SU-DHL-6 (cell line): ENCODE results near the gene STRN3.

Experiments used
- H2AFZ ChIP-seq: fragments of 200-600 bp; sonication (generic); 2 replicates; pipeline ENCODE4 v1.6.1; 2014; ENCODE audit warnings: low read depth, mild to moderate bottlenecking, moderate library complexity, mixed read lengths, antibody characterized with exemption, low read length; ENCODE audit not compliant: severe bottlenecking
- H3F3A ChIP-seq: fragments of 200-600 bp; shearing (Covaris generic); 2 replicates; pipeline ENCODE4 v1.6.0; 2016; ENCODE audit warnings: antibody characterized with exemption, mild to moderate bottlenecking; ENCODE audit not compliant: insufficient read depth
- H3K27ac ChIP-seq: fragments of 200-600 bp; sonication (generic); 2 replicates; pipeline ENCODE4 v1.5.1; 2016; ENCODE audit warnings: low read depth, mild to moderate bottlenecking, low read length, moderate library complexity, mixed read lengths
- H3K27me3 ChIP-seq: fragments of 200-600 bp; sonication (generic), shearing (Covaris generic); 2 replicates; pipeline ENCODE4 v1.6.0; 2014; ENCODE audit warnings: mild to moderate bottlenecking, low read length
- H3K36me3 ChIP-seq: fragments of 200-600 bp; sonication (generic); 2 replicates; pipeline ENCODE4 v1.6.1; 2014; ENCODE audit warnings: mild to moderate bottlenecking, low read length, mixed read lengths
- H3K4me2 ChIP-seq: fragments of 300-600, 200-600 bp; shearing (Covaris generic), sonication (generic); 2 replicates; pipeline ENCODE4 v1.6.0; 2014; ENCODE audit warnings: low read length, low read depth, mild to moderate bottlenecking; ENCODE audit not compliant: poor library complexity, severe bottlenecking
- H3K4me3 ChIP-seq: fragments of 200-600 bp; sonication (generic); 2 replicates; pipeline ENCODE4 v1.5.1; 2014; ENCODE audit warnings: antibody characterized with exemption, low read length, mild to moderate bottlenecking, mixed read lengths; ENCODE audit not compliant: insufficient read depth, poor library complexity, severe bottlenecking
- H3K79me2 ChIP-seq: fragments of 200-600 bp; sonication (generic); 2 replicates; pipeline ENCODE4 v1.6.1; 2014; ENCODE audit warnings: mild to moderate bottlenecking, low read length, moderate library complexity; ENCODE audit not compliant: insufficient read depth
- H3K9ac ChIP-seq: fragments of 200-600 bp; sonication (generic); 2 replicates; pipeline ENCODE4 v1.7.0; 2014; ENCODE audit warnings: mild to moderate bottlenecking, low read length
- H3K9me2 ChIP-seq: fragments of 200-600 bp; sonication (generic); replicated peaks from 2 replicates; pipeline ENCODE4 v1.6.1; 2014; ENCODE audit warnings: low read length; ENCODE audit not compliant: insufficient read depth
- H3K9me3 ChIP-seq: fragments of 200-600 bp; sonication (generic); 2 replicates; pipeline ENCODE4 v1.6.1; 2014; ENCODE audit warnings: low read length, mixed read lengths; ENCODE audit not compliant: insufficient read depth
- H4K20me1 ChIP-seq: fragments of 200-600 bp; sonication (generic); 2 replicates; pipeline ENCODE4 v1.6.1; 2014; ENCODE audit warnings: low read depth, mild to moderate bottlenecking, antibody characterized with exemption, low read length, moderate library complexity, mixed read lengths
- EZH2phosphoT487 ChIP-seq: fragments of 200-600 bp; sonication (generic), shearing (Covaris generic); conservative IDR thresholded peaks from 2 replicates; pipeline ENCODE4 v1.6.1; 2018; ENCODE audit warnings: mild to moderate bottlenecking, antibody characterized with exemption, low read length, moderate library complexity, mixed read lengths
- TF ChIP-seq, protein P1 (sequence below): fragments of 200-600 bp; sonication (generic); IDR thresholded peaks from one replicate; pipeline ENCODE4 v1.5.1; 2017; ENCODE audit warnings: antibody characterized with exemption, mild to moderate bottlenecking, low read length, moderate library complexity; ENCODE audit not compliant: insufficient read depth, poor library complexity, severe bottlenecking

The STRN3 gene

DNA sequence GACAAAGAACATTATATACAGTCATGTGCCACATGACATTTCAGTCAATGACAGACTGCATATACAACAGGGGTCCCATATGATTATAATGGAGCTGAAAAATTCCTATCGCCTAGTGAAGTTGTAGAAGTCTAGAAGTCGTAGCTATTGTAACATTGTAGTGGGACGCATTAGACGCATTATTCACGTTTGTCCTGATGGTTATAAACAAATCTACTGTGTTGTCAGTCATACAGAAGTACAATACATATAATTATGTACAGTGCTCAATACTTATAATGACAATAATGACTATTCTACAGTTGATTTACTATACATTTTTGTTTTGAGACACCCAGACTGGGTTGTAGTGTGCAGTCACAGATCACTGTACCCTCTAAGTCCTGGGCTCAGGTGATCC, 64.8 kb downstream of the STRN3 start:
- no peak overlapping the region for H3K9ac ChIP-seq
- no peak overlapping the region for H3K4me3 ChIP-seq
- H3K36me3 ChIP-seq = peaks cover 8% of the 10 kb centered on the region
- H3K9me2 ChIP-seq = no peaks in the 10 kb centered on the region
- H2AFZ ChIP-seq = no peak overlapping the region
- TF ChIP-seq EZH2phosphoT487 = no peak
- TF ChIP-seq, protein P1, sequence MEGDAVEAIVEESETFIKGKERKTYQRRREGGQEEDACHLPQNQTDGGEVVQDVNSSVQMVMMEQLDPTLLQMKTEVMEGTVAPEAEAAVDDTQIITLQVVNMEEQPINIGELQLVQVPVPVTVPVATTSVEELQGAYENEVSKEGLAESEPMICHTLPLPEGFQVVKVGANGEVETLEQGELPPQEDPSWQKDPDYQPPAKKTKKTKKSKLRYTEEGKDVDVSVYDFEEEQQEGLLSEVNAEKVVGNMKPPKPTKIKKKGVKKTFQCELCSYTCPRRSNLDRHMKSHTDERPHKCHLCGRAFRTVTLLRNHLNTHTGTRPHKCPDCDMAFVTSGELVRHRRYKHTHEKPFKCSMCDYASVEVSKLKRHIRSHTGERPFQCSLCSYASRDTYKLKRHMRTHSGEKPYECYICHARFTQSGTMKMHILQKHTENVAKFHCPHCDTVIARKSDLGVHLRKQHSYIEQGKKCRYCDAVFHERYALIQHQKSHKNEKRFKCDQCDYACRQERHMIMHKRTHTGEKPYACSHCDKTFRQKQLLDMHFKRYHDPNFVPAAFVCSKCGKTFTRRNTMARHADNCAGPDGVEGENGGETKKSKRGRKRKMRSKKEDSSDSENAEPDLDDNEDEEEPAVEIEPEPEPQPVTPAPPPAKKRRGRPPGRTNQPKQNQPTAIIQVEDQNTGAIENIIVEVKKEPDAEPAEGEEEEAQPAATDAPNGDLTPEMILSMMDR = no peak
- no peak overlapping the region for H3K27ac ChIP-seq
- peaks cover 92% of the 10 kb centered on the region for H3K79me2 ChIP-seq
- H3F3A ChIP-seq = 0 out of 2 replicates have a peak, but pooled peaks cover 4% of the 10 kb centered on the region
- peaks cover 8% of the 10 kb centered on the region; the same call in 1 of the 2 replicates for H4K20me1 ChIP-seq
- no peak overlapping the region for H3K4me2 ChIP-seq
- no peaks in the 10 kb centered on the region for H3K27me3 ChIP-seq
- peaks cover 6% of the 10 kb centered on the region; the same call in 1 of the 2 replicates for H3K9me3 ChIP-seq

DNA sequence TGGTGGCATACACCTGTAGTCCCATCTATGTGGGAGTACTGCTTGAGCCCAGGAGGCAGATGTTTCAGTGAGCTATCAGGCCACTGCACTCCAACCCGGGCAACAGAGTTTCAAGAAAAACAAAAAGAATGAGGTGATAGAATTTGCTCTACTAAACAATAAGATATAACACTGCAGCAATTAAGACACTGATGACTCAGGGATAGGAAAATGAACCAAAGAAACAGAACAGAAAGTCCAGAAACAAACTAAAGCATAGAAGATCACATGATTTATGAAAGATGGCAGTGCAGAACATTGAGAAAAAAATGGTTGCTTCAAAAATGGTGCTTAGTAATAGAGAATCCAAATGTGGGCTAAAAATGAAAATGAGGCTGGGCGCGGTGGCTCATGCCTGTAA, 66.0 kb downstream of the STRN3 start:
- TF ChIP-seq, protein P1 = no peak
- no peak for TF ChIP-seq EZH2phosphoT487
- Histone ChIP-seq H3K27me3 (no peaks in the 10 kb centered on the region), H4K20me1 (peaks cover 8% of the 10 kb centered on the region; the same call in 1 of the 2 replicates), H3K36me3 (peaks cover 8% of the 10 kb centered on the region; the same call in 1 of the 2 replicates), H3K27ac (no peak overlapping the region), H2AFZ (no peak overlapping the region), H3K9ac (no peak overlapping the region), H3K9me2 (no peaks in the 10 kb centered on the region), H3F3A (peaks cover 9% of the 10 kb centered on the region; the same call in 1 of the 2 replicates), H3K9me3 (no peaks in the 10 kb centered on the region), H3K4me3 (no peak overlapping the region), H3K79me2 (peaks cover 85% of the 10 kb centered on the region), H3K4me2 (no peak overlapping the region)

DNA sequence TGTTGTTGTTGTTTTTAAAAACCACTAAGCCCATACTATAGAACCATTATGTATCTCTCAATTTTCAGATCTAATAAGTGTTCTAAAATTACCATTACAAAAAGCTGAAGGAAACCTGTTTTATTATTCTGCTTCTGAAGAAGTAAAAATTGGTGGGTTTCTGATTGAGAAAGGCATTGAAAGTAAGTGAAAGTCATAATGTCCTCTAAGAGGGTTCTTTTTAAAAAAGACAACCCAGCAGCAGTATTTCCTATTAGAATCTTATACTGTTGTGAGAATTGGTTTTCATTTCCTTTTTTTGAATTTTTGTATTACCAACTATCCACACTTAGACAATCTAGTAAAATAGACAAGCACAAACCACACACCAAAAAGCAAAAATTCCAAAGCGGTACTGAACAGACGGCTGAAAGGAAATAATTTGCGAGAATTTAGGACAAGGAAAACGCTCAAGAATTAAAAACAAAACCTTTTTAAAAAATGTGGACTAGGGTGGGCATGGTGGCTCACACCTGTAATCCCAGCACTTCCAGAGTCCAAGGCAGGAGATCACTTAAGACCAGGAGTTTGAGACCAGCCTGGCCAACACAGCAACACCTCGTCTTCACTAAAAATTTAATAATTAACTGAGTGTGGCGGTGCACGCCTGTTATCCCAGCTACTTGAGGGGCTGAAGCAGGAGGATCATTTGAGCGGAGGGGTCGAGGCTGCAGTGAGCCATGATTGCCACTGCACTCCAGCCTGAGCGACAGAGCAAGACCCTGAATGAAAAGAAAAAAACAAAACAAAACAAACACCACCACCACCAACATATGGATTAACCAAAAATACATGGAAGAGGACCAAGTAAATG, 67.4 kb downstream of the STRN3 start:
- no peak overlapping the region for H3K4me3 ChIP-seq
- peaks cover 8% of the 10 kb centered on the region; the same call in 1 of the 2 replicates for H4K20me1 ChIP-seq
- no peak overlapping the region for H3K9ac ChIP-seq
- peaks cover 70% of the 10 kb centered on the region for H3K79me2 ChIP-seq
- peak overlapping the region; percentile 10 for H3K4me2 ChIP-seq
- H2AFZ ChIP-seq = no peak overlapping the region
- TF ChIP-seq, protein P1 = no peak
- no peak for TF ChIP-seq EZH2phosphoT487
- no peaks in the 10 kb centered on the region for H3K9me3 ChIP-seq
- no peaks in the 10 kb centered on the region for H3K27me3 ChIP-seq
- H3K27ac ChIP-seq = no peak overlapping the region
- peaks cover 18% of the 10 kb centered on the region; the same call in 1 of the 2 replicates for H3K36me3 ChIP-seq
- no peaks in the 10 kb centered on the region for H3K9me2 ChIP-seq
- peaks cover 13% of the 10 kb centered on the region; the same call in 1 of the 2 replicates for H3F3A ChIP-seq
